Stimulated activated CD4-positive, alpha-beta T cell treated with anti-CD3 and anti-CD28 coated beads, TNF-alpha, amount 100 ng/mL, for 1 hour (primary cell): ENCODE data around the gene PYCR2.

Experiments
- DNase-seq, 3 donors: peaks; one replicate each; pipeline ENCODE4 v3.0.0-alpha.2; 2020; ENCODE audit warnings: low read depth in 3 of 3, low spot score in 1 of 3

The PYCR2 gene

GRCh38 chr1:225921734-225922709 is 2.0 kb downstream of the PYCR2 start:
- no peak for DNase-seq

GRCh38 chr1:225919906-225920305 is 4.1 kb downstream of the PYCR2 start:
- no peak for DNase-seq

GRCh38 chr1:225918280-225918679 is 5.8 kb downstream of the PYCR2 start:
- no peak for DNase-seq

GRCh38 chr1:225917536-225917935 is 6.5 kb downstream of the PYCR2 start:
- no peak for DNase-seq

- DNase-seq: no peak
Measured at GRCh38 chr1:225917101-225917500, 6.9 kb downstream of the PYCR2 start.

GRCh38 chr1:225915538-225915991 is 8.5 kb downstream of the PYCR2 start:
- DNase-seq: no peak

GRCh38 chr1:225914947-225915346 is 9.1 kb downstream of the PYCR2 start:
- no peak for DNase-seq

- DNase-seq: no peak
Measured at GRCh38 chr1:225914391-225914790, 9.7 kb downstream of the PYCR2 start.

GRCh38 chr1:225911191-225912130 is 12.6 kb downstream of the PYCR2 start:
- DNase-seq: peak in 2 of 3 donors; percentile 55 to 70

GRCh38 chr1:225909477-225909876 is 14.6 kb downstream of the PYCR2 start:
- DNase-seq: no peak

GRCh38 chr1:225908773-225909172 is 15.3 kb downstream of the PYCR2 start:
- DNase-seq: no peak

- DNase-seq: no peak
Measured at GRCh38 chr1:225908013-225908640, 15.9 kb downstream of the PYCR2 start.

GRCh38 chr1:225907341-225907740 is 16.7 kb downstream of the PYCR2 start:
- DNase-seq: no peak

GRCh38 chr1:225906467-225906866 is 17.6 kb downstream of the PYCR2 start:
- DNase-seq: no peak

- no peak for DNase-seq
Measured at GRCh38 chr1:225903623-225904022, 20.4 kb downstream of the PYCR2 start.

GRCh38 chr1:225899044-225899925 is 24.8 kb downstream of the PYCR2 start:
- DNase-seq: no peak

- peak in 1 of 3 donors; percentile 17 for DNase-seq
Measured at GRCh38 chr1:225897595-225898514, 26.2 kb downstream of the PYCR2 start.

- peak in 1 of 3 donors; percentile 52 for DNase-seq
Measured at GRCh38 chr1:225896937-225897549, 27.0 kb downstream of the PYCR2 start.

- no peak for DNase-seq
Measured at GRCh38 chr1:225896494-225896893, 27.6 kb downstream of the PYCR2 start.
